ENCODE results near the gene TMEFF2. TPM values are rescaled to one million over a fixed set of nuclear protein-coding genes. Genes with fewer than 3 reads are reported as not detected.

TMEFF2 gene
- polyA plus RNA-seq, 2 donors = 0.02 to 0.08 TPM

- peaks cover 9 to 15% of the 10 kb centered on the region in 2 donors for H3K4me1 ChIP-seq (ENCODE audit: control insufficient read depth in 2 of 2, insufficient read depth in 2 of 2, low read length in 1 of 2)
- no peaks in the 10 kb centered on the region for H3K9me3 ChIP-seq (ENCODE audit: control insufficient read depth in 2 of 2, insufficient read depth in 1 of 2, low read depth in 1 of 2, low read length in 1 of 2)
- H3K4me3 ChIP-seq (ENCODE audit: low read depth in 1 of 2, low read length in 2 of 2) = no peak overlapping the region
- no peak overlapping the region for H3K27ac ChIP-seq (ENCODE audit: low read depth in 2 of 2, low read length in 1 of 2)
- WGBS, 2 donors = 35 to 42% methylated on average over 1 of the region's 1 CpG
- H3K36me3 ChIP-seq (ENCODE audit: control insufficient read depth in 2 of 2, insufficient read depth in 2 of 2, low read length in 1 of 2) = no peaks in the 10 kb centered on the region
- H3K27me3 ChIP-seq (ENCODE audit: control insufficient read depth in 1 of 2, insufficient read depth in 2 of 2, low read length in 2 of 2) = peaks cover 0 to 22% of the 10 kb centered on the region in 2 donors
These were observed 4.3 kb downstream of the TMEFF2 start for GRCh38 chr2:192190474-192190873.

GRCh38 chr2:192186806-192187205 lies 7.9 kb downstream of the TMEFF2 start:
- Histone ChIP-seq H3K27me3 (ENCODE audit: control insufficient read depth in 1 of 2, insufficient read depth in 2 of 2, low read length in 2 of 2) (no peaks in the 10 kb centered on the region), H3K9me3 (ENCODE audit: control insufficient read depth in 2 of 2, insufficient read depth in 1 of 2, low read depth in 1 of 2, low read length in 1 of 2) (no peaks in the 10 kb centered on the region), H3K4me3 (ENCODE audit: low read depth in 1 of 2, low read length in 2 of 2) (no peak overlapping the region), H3K27ac (ENCODE audit: low read depth in 2 of 2, low read length in 1 of 2) (no peak overlapping the region), H3K36me3 (ENCODE audit: control insufficient read depth in 2 of 2, insufficient read depth in 2 of 2, low read length in 1 of 2) (no peaks in the 10 kb centered on the region), H3K4me1 (ENCODE audit: control insufficient read depth in 2 of 2, insufficient read depth in 2 of 2, low read length in 1 of 2) (no peaks in the 10 kb centered on the region)
- 78 to 81% methylated on average over 5 of the region's 5 CpGs for WGBS, 2 donors

- Histone ChIP-seq H3K9me3 (ENCODE audit: control insufficient read depth in 2 of 2, insufficient read depth in 1 of 2, low read depth in 1 of 2, low read length in 1 of 2) (no peaks in the 10 kb centered on the region), H3K4me1 (ENCODE audit: control insufficient read depth in 2 of 2, insufficient read depth in 2 of 2, low read length in 1 of 2) (no peaks in the 10 kb centered on the region), H3K36me3 (ENCODE audit: control insufficient read depth in 2 of 2, insufficient read depth in 2 of 2, low read length in 1 of 2) (no peaks in the 10 kb centered on the region), H3K27ac (ENCODE audit: low read depth in 2 of 2, low read length in 1 of 2) (no peak overlapping the region), H3K4me3 (ENCODE audit: low read depth in 1 of 2, low read length in 2 of 2) (no peak overlapping the region), H3K27me3 (ENCODE audit: control insufficient read depth in 1 of 2, insufficient read depth in 2 of 2, low read length in 2 of 2) (no peaks in the 10 kb centered on the region)
- 90 to 91% methylated on average over 2 of the region's 2 CpGs for WGBS, 2 donors
These were observed 10.4 kb downstream of the TMEFF2 start for GRCh38 chr2:192184349-192184748.

DNA sequence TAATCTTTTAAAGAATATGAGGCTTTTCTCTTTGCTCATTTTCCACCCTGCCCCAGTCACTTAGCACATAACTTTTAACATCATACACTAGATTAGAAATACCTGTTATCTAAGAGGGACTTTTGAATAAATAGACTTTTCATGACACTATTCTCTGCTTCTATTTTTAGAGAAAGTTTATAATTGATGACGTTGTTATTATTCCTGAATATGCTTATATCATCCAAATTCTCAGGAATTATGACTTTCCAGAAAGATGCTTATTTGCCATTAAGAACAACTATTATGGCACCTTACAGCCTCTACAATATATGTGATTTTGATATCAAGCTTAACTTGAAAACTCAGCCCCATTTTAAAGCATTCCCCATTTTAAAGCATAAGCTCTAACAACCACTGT lies 11.4 kb downstream of the TMEFF2 start:
- Histone ChIP-seq H3K27ac (ENCODE audit: low read depth in 2 of 2, low read length in 1 of 2) (no peak overlapping the region), H3K4me1 (ENCODE audit: control insufficient read depth in 2 of 2, insufficient read depth in 2 of 2, low read length in 1 of 2) (no peaks in the 10 kb centered on the region), H3K27me3 (ENCODE audit: control insufficient read depth in 1 of 2, insufficient read depth in 2 of 2, low read length in 2 of 2) (no peaks in the 10 kb centered on the region), H3K9me3 (ENCODE audit: control insufficient read depth in 2 of 2, insufficient read depth in 1 of 2, low read depth in 1 of 2, low read length in 1 of 2) (no peaks in the 10 kb centered on the region), H3K36me3 (ENCODE audit: control insufficient read depth in 2 of 2, insufficient read depth in 2 of 2, low read length in 1 of 2) (no peaks in the 10 kb centered on the region), H3K4me3 (ENCODE audit: low read depth in 1 of 2, low read length in 2 of 2) (no peak overlapping the region)
- 63 to 83% methylated on average over 1 of the region's 1 CpG for WGBS, 2 donors

- H3K4me1 ChIP-seq (ENCODE audit: control insufficient read depth in 2 of 2, insufficient read depth in 2 of 2, low read length in 1 of 2) = no peaks in the 10 kb centered on the region
- H3K9me3 ChIP-seq (ENCODE audit: control insufficient read depth in 2 of 2, insufficient read depth in 1 of 2, low read depth in 1 of 2, low read length in 1 of 2) = no peaks in the 10 kb centered on the region
- no peak overlapping the region for H3K4me3 ChIP-seq (ENCODE audit: low read depth in 1 of 2, low read length in 2 of 2)
- H3K36me3 ChIP-seq (ENCODE audit: control insufficient read depth in 2 of 2, insufficient read depth in 2 of 2, low read length in 1 of 2) = no peaks in the 10 kb centered on the region
- WGBS, 2 donors = 57 to 75% methylated on average over 2 of the region's 2 CpGs
- no peak overlapping the region for H3K27ac ChIP-seq (ENCODE audit: low read depth in 2 of 2, low read length in 1 of 2)
- peaks cover 0 to 3% of the 10 kb centered on the region in 2 donors for H3K27me3 ChIP-seq (ENCODE audit: control insufficient read depth in 1 of 2, insufficient read depth in 2 of 2, low read length in 2 of 2)
These were observed 27.8 kb downstream of the TMEFF2 start for GRCh38 chr2:192166946-192167345.

DNA sequence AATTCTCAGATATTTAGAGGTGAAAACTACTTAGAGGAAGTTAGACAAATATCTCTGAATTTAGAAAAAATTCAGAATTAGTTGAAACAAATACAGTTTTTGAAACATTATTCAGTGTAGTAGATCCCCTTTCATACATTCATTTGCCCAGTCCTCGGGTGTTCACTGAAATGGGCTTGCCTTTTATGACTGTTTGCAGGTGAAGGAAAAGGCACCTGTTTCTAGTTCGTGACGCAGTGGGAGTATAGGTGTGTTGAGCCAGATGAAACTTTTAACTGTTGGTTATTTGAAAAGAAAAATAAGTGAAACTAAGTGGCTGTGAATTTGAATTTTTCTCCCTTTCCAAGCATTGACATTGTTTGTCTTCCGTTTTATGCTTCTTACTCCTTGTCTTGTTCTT lies 28.9 kb downstream of the TMEFF2 start:
- no peaks in the 10 kb centered on the region for H3K36me3 ChIP-seq (ENCODE audit: control insufficient read depth in 2 of 2, insufficient read depth in 2 of 2, low read length in 1 of 2)

DNA sequence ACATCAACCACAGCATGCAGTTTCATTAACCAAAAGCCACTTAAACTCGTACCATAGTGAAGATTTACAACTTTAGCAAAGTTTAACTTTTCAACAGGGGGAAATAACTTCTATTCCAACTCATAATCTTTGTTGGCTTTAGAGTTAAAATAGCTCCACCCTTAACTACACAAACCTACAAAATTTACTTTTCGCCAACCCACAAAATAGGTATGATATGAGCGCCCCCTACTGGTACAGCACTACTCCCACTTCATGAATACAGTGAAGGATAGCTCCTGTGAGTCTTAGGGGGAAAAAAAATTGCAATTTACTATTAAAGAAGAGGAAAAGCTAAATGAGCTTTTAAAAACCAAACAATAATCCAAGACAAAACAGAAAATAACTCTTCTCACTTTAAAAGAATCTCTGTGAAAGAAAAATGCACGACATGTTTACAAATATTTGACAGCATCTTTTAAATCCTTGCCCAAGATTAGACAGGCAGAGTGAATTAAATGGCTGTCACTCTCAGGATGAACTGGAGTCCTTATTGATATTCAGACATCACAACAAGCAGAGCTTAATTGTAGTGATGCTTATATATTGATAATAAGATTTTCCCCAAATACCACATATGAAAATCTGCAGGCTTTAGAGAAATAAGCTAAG lies 32.2 kb downstream of the TMEFF2 start:
- H3K4me1 ChIP-seq (ENCODE audit: control insufficient read depth in 2 of 2, insufficient read depth in 2 of 2, low read length in 1 of 2) = no peaks in the 10 kb centered on the region
- no peak overlapping the region for H3K4me3 ChIP-seq (ENCODE audit: low read depth in 1 of 2, low read length in 2 of 2)
- no peaks in the 10 kb centered on the region for H3K36me3 ChIP-seq (ENCODE audit: control insufficient read depth in 2 of 2, insufficient read depth in 2 of 2, low read length in 1 of 2)
- H3K27ac ChIP-seq (ENCODE audit: low read depth in 2 of 2, low read length in 1 of 2) = no peak overlapping the region
- WGBS, 2 donors = 10 to 13% methylated on average over 4 of the region's 4 CpGs
- peaks cover 0 to 3% of the 10 kb centered on the region in 2 donors for H3K27me3 ChIP-seq (ENCODE audit: control insufficient read depth in 1 of 2, insufficient read depth in 2 of 2, low read length in 2 of 2)
- no peaks in the 10 kb centered on the region for H3K9me3 ChIP-seq (ENCODE audit: control insufficient read depth in 2 of 2, insufficient read depth in 1 of 2, low read depth in 1 of 2, low read length in 1 of 2)

More for the DNA sequence above, 28.9 kb downstream of the TMEFF2 start:
- Histone ChIP-seq H3K27ac (ENCODE audit: low read depth in 2 of 2, low read length in 1 of 2) (no peak overlapping the region), H3K4me1 (ENCODE audit: control insufficient read depth in 2 of 2, insufficient read depth in 2 of 2, low read length in 1 of 2) (no peaks in the 10 kb centered on the region), H3K9me3 (ENCODE audit: control insufficient read depth in 2 of 2, insufficient read depth in 1 of 2, low read depth in 1 of 2, low read length in 1 of 2) (no peaks in the 10 kb centered on the region), H3K4me3 (ENCODE audit: low read depth in 1 of 2, low read length in 2 of 2) (no peak overlapping the region), H3K27me3 (ENCODE audit: control insufficient read depth in 1 of 2, insufficient read depth in 2 of 2, low read length in 2 of 2) (peaks cover 0 to 3% of the 10 kb centered on the region in 2 donors)
- WGBS, 2 donors = 79 to 83% methylated on average over 4 of the region's 4 CpGs

DNA sequence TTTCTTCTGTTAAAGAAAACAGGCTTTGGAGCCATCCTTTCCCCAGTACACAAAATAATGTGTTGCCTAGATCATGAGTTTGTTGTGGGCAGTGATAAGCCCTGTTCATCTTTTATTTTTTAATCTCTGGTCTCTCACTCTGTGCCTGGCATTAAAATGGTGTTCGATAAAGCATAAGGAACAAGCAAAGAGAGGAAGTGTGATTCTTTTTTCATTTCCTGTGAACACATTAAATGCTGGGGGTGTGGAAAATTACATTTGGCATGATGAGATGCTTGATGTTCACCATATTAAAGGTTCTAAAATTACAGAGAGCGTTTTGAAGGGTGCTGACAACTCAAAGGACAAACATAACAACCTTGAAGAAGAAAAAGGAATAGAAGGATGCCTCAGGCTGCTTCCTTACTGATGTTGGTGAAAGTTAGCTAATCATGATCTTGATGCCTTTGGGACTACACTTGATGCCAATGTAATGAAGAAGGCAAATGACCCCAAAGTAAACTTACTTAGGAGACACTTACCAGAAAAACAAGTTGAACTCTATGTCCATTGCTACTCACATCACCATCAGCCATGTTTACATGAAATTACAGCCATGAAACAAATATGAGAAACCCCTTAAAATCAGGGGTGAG lies 33.0 kb downstream of the TMEFF2 start:
- 61 to 65% methylated on average over 2 of the region's 2 CpGs for WGBS, 2 donors
- Histone ChIP-seq H3K27ac (ENCODE audit: low read depth in 2 of 2, low read length in 1 of 2) (no peak overlapping the region), H3K27me3 (ENCODE audit: control insufficient read depth in 1 of 2, insufficient read depth in 2 of 2, low read length in 2 of 2) (peaks cover 0 to 3% of the 10 kb centered on the region in 2 donors), H3K4me1 (ENCODE audit: control insufficient read depth in 2 of 2, insufficient read depth in 2 of 2, low read length in 1 of 2) (no peaks in the 10 kb centered on the region), H3K4me3 (ENCODE audit: low read depth in 1 of 2, low read length in 2 of 2) (no peak overlapping the region), H3K36me3 (ENCODE audit: control insufficient read depth in 2 of 2, insufficient read depth in 2 of 2, low read length in 1 of 2) (no peaks in the 10 kb centered on the region), H3K9me3 (ENCODE audit: control insufficient read depth in 2 of 2, insufficient read depth in 1 of 2, low read depth in 1 of 2, low read length in 1 of 2) (no peaks in the 10 kb centered on the region)

DNA sequence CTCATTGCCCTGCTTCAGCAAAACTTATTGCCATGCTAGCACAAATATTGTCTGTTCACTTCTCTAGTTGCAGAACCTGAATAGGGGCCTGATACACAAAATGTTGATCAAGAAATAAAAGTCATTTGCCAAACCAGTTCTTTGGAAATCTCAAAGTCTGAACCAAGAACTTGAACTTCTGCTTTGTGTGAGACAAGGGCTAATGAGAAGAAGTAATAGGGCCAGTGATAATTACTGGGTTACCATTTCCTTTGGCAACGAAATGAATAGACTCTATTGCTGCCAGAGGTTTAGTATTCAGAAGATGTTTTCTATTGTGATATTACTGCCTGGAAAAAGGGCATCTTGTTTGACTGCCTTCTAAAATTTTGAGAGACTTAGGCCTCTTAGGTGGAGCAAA lies 35.0 kb downstream of the TMEFF2 start:
- H3K9me3 ChIP-seq (ENCODE audit: control insufficient read depth in 2 of 2, insufficient read depth in 1 of 2, low read depth in 1 of 2, low read length in 1 of 2) = no peaks in the 10 kb centered on the region
- 53 to 60% methylated on average over 1 of the region's 1 CpG for WGBS, 2 donors
- H3K4me3 ChIP-seq (ENCODE audit: low read depth in 1 of 2, low read length in 2 of 2) = no peak overlapping the region
- peaks cover 0 to 3% of the 10 kb centered on the region in 2 donors for H3K27me3 ChIP-seq (ENCODE audit: control insufficient read depth in 1 of 2, insufficient read depth in 2 of 2, low read length in 2 of 2)
- no peak overlapping the region for H3K27ac ChIP-seq (ENCODE audit: low read depth in 2 of 2, low read length in 1 of 2)
- H3K36me3 ChIP-seq (ENCODE audit: control insufficient read depth in 2 of 2, insufficient read depth in 2 of 2, low read length in 1 of 2) = no peaks in the 10 kb centered on the region
- no peaks in the 10 kb centered on the region for H3K4me1 ChIP-seq (ENCODE audit: control insufficient read depth in 2 of 2, insufficient read depth in 2 of 2, low read length in 1 of 2)

DNA sequence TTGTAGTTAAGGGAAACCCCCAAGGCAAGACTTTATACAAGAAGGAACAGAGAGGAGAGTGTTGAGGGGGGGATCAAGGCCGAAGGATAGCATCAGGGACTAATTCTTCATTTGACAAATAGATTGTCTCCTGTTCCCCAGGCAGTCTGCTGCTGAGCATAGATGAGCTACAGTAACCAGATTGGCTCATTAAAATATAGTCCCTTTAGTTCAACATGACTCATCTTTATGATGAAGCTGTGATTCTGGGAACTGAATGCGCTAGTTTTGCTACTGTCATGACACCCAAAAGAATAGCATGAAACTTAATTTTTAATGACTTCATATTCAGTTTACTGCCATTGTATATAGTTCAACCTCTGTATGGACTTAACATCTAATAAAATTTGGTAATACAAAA lies 35.5 kb downstream of the TMEFF2 start:
- 72 to 84% methylated on average over 2 of the region's 2 CpGs for WGBS, 2 donors

More for the DNA sequence above, 35.5 kb downstream of the TMEFF2 start:
- Histone ChIP-seq H3K27ac (ENCODE audit: low read depth in 2 of 2, low read length in 1 of 2) (no peak overlapping the region), H3K4me3 (ENCODE audit: low read depth in 1 of 2, low read length in 2 of 2) (no peak overlapping the region), H3K4me1 (ENCODE audit: control insufficient read depth in 2 of 2, insufficient read depth in 2 of 2, low read length in 1 of 2) (no peaks in the 10 kb centered on the region), H3K27me3 (ENCODE audit: control insufficient read depth in 1 of 2, insufficient read depth in 2 of 2, low read length in 2 of 2) (peaks cover 0 to 3% of the 10 kb centered on the region in 2 donors), H3K36me3 (ENCODE audit: control insufficient read depth in 2 of 2, insufficient read depth in 2 of 2, low read length in 1 of 2) (no peaks in the 10 kb centered on the region), H3K9me3 (ENCODE audit: control insufficient read depth in 2 of 2, insufficient read depth in 1 of 2, low read depth in 1 of 2, low read length in 1 of 2) (no peaks in the 10 kb centered on the region)
